BJ (cell line): ENCODE results near the gene NFIA. TPM values are rescaled to one million over a fixed set of nuclear protein-coding genes. Genes with fewer than 3 reads are reported as not detected.

Experiments used
- CTCF ChIA-PET: fragments of 350-600 bp; formaldehyde crosslinking; extraction: SDS; loops from one replicate; lab custom pipeline; 2021; ENCODE audit warnings: antibody characterized with exemption, inconsistent platforms; lab: Yijun Ruan, JAX
- POLR2A ChIA-PET: fragments of 300-600 bp; sonication (Branson Sonifier 250); formaldehyde crosslinking; extraction: SDS; loops from one replicate; lab custom pipeline; 2021; ENCODE audit warnings: antibody characterized with exemption; lab: Charles Lee
- DNase-seq: peaks from one replicate; pipeline ENCODE4 v3.0.0-alpha.2; 2011; ENCODE audit warnings: low read depth
- H3K27me3 ChIP-seq: 2 replicates; pipeline ENCODE4 v1.6.0; 2011; ENCODE audit warnings: low read length; ENCODE audit not compliant: control insufficient read depth, insufficient read depth
- H3K36me3 ChIP-seq: 2 replicates; pipeline ENCODE4 v1.5.1; 2011; ENCODE audit warnings: low read length; ENCODE audit not compliant: control insufficient read depth, insufficient read depth
- H3K4me3 ChIP-seq: 2 replicates; pipeline ENCODE4 v1.5.1; 2011; ENCODE audit warnings: low read depth, mild to moderate bottlenecking, control low read depth, low read length
- polyA plus RNA-seq: library from polyadenylated mRNA; depleted of rRNA; stranded (reverse); fragments of >200 nt; gene quantifications from 2 replicates; pipeline ENCODE4 v1.2.3, GENCODE V29; 2011
- TF ChIP-seq, protein P1 (sequence below): IDR thresholded peaks from 2 replicates; pipeline ENCODE4 v1.5.1; 2011; ENCODE audit warnings: low read depth, mild to moderate bottlenecking, control low read depth, inconsistent platforms, low read length, moderate library complexity; ENCODE audit not compliant: insufficient read depth

Gene NFIA
- polyA plus RNA-seq, 1 experiment = 4.5 TPM

DNA sequence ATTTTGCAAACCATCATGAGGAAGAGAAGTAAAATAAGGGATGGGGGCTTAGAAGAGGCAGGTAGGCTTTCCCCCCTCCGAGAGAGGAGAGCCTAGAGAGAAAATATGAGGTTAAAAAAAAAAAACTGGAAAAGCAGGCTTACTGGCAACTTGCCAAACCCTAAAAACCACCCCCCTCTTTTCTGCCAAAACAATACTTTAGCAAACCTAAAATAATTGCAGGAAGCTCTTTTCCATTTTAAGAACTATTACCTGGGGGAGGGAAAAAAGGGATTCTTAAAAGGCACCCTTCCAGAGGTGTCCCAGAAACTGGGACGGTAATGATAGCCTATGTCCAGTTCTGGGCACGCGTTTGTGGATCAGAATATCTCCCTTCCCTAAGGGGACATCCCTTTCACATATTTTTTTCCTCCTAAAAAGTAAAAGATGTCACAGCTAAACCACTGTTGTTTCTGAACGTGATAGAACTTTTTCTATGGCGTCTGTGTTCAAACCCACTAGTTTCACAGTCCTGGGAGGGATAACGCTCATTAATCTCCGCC lies 1.1 kb upstream of the NFIA start:
- ChIA-PET CTCF (interaction anchor here (0.8 to 0.9 kb wide), 2 partner anchors 30 to 258 kb away, joined by 5 read pairs; no protein-coding TSS in a partner anchor), POLR2A (no interaction called here)
- no peaks in the 10 kb centered on the region for H3K27me3 ChIP-seq
- DNase-seq = no peak
- peak overlapping the region; percentile 69 for H3K4me3 ChIP-seq
- TF ChIP-seq, protein P1, sequence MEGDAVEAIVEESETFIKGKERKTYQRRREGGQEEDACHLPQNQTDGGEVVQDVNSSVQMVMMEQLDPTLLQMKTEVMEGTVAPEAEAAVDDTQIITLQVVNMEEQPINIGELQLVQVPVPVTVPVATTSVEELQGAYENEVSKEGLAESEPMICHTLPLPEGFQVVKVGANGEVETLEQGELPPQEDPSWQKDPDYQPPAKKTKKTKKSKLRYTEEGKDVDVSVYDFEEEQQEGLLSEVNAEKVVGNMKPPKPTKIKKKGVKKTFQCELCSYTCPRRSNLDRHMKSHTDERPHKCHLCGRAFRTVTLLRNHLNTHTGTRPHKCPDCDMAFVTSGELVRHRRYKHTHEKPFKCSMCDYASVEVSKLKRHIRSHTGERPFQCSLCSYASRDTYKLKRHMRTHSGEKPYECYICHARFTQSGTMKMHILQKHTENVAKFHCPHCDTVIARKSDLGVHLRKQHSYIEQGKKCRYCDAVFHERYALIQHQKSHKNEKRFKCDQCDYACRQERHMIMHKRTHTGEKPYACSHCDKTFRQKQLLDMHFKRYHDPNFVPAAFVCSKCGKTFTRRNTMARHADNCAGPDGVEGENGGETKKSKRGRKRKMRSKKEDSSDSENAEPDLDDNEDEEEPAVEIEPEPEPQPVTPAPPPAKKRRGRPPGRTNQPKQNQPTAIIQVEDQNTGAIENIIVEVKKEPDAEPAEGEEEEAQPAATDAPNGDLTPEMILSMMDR = no peak
- no peaks in the 10 kb centered on the region for H3K36me3 ChIP-seq

DNA sequence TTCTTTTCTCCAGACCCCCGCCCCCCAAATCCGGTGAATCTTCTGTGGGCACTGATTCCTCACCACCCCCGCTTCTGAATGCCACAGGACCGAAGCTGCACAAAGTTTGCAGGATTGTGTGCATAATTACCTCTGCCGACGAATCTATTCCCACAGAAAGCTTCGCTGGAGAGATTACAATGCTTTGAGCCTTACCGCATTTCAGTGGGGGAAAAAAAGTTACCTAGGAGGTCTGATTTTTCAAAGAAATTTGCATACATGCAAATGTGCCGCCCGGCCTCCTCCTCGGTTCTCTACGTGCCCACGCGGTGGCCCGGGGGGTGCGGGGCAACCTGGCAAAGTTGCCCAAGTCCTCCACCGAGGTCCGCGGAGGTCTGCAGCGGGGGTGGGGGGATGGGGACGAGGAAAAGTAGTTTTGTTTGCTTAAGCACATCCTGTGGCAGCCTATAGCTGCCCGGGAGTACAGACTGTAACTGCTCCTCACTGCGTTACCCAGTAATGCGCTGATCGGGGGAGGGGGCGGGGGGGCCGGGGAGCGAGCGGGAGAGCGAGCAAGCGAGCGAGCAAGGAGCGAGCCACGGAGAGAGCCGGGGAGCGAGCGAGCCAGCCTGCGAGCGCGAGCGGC lies 563 bp upstream of the NFIA start:
- Histone ChIP-seq H3K27me3 (no peaks in the 10 kb centered on the region), H3K36me3 (no peaks in the 10 kb centered on the region), H3K4me3 (peak overlapping the region; percentile 69)
- ChIA-PET POLR2A (interaction anchor here (0.6 kb wide), 1 partner anchor 702 kb away, joined by 4 read pairs; no protein-coding TSS in a partner anchor), CTCF (interaction anchor here (0.6 to 0.9 kb wide), 4 partner anchors 30 to 606 kb away, joined by 3 to 5 read pairs (median 4); no protein-coding TSS in a partner anchor)
- DNase-seq = no peak
- TF ChIP-seq, protein P1 = no peak

DNA sequence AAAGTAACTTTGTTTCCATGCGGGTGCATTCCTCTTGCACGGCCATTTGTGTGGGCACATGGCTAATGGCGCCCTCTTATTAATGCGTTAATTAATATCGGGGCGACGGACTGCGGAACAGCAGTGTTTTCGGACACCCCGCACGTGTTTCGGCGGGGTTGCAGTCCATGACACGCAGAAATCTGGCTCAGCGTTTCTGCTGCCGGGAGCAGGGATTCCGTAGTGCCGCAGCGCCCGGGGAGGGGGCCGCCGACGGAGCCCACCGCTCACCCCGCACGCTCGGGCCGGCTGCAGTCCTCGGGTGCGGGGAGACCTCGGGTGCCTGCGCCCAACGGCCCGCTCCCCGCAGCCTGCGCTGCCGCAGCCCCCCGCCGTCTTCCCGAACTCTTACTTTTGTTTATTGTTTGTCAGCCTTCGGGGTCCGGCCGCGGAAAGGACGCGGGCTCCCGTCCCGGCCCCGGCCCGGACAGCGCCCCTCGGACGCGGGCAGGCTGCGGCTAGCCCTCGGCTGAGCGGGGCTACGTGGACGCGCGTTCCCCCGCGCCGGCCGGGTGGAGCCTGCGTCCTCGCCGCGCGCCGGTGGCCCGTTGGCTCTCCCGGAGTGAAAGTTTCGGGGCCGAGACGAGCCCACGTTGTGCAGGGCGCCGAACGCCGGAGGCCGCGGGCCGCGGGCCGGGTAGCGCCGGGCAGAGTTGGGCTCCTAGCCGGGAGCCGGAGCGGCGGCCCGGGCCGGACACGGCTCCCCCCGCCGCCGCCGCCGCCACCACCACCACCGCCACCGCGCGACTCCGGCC lies 849 bp downstream of the NFIA start:
- peak overlapping the region; percentile 69 for H3K4me3 ChIP-seq
- CTCF ChIA-PET = no interaction called here
- TF ChIP-seq, protein P1 = no peak
- H3K36me3 ChIP-seq = no peaks in the 10 kb centered on the region
- POLR2A ChIA-PET = no interaction called here
- no peaks in the 10 kb centered on the region for H3K27me3 ChIP-seq
- DNase-seq = no peak

DNA sequence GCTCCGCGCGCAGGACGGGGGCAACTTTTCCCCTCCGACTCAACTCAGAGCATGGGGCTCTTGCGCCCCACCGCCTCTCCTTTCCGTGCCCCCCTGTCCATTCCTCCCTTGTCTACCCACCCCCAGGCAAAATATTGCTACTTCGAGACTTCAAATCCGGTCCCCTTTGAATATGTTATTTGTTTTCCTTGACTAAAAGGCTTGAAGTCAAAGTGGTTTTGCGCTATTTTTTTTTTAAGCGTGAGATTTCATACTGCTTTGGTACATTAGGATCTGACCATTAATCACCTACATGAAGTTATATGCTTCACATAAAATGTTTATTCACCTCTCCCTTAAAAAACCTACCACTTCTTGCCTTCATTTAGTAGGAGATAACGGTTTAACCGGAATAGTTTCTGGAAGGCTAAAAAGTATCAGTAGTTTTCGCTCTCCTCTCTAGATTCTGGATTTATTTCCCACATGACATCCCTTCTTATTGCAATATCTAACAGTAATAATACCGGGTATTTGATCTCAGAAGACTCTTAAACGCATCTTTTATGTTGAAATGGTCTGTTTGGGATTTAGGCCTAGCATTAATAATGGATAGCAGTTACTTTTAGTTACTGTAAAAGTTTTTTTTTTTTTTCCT lies 1.6 kb downstream of the NFIA start:
- CTCF ChIA-PET = no interaction called here
- TF ChIP-seq, protein P1 = no peak
- Histone ChIP-seq H3K27me3 (no peaks in the 10 kb centered on the region), H3K36me3 (no peaks in the 10 kb centered on the region), H3K4me3 (peak overlapping the region; percentile 69)
- no peak for DNase-seq
- POLR2A ChIA-PET = no interaction called here

DNA sequence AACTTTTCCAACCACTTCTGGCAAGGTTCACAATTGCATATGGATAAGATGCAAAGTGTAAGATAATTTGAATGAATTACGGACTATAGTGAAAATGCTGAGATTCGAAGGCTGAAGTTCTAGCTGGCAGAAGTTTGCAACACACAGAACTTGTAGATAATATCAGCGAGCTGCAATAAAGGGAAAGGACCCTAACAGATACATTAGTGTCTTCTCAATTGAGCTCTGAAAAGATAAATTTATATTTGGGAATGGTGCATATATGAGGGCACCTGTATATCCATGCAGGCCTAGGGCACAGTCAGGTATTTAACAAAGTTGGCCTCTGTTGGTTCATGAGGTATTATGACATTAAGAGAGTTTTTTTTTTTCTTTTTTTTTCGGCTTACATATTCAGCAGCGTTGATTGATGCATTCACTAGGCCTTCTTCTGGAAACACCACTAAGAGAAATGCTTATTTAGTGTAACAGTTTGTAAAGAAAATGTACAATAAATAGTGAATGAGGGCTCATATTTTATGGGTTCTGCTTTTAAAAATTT lies 2.2 kb downstream of the NFIA start:
- Histone ChIP-seq H3K27me3 (no peaks in the 10 kb centered on the region), H3K4me3 (no peak overlapping the region), H3K36me3 (no peaks in the 10 kb centered on the region)
- CTCF ChIA-PET = no interaction called here
- POLR2A ChIA-PET = no interaction called here
- TF ChIP-seq, protein P1 = no peak
- DNase-seq = no peak
